ENCODE measurements around the gene HPCAL4.

DNA sequence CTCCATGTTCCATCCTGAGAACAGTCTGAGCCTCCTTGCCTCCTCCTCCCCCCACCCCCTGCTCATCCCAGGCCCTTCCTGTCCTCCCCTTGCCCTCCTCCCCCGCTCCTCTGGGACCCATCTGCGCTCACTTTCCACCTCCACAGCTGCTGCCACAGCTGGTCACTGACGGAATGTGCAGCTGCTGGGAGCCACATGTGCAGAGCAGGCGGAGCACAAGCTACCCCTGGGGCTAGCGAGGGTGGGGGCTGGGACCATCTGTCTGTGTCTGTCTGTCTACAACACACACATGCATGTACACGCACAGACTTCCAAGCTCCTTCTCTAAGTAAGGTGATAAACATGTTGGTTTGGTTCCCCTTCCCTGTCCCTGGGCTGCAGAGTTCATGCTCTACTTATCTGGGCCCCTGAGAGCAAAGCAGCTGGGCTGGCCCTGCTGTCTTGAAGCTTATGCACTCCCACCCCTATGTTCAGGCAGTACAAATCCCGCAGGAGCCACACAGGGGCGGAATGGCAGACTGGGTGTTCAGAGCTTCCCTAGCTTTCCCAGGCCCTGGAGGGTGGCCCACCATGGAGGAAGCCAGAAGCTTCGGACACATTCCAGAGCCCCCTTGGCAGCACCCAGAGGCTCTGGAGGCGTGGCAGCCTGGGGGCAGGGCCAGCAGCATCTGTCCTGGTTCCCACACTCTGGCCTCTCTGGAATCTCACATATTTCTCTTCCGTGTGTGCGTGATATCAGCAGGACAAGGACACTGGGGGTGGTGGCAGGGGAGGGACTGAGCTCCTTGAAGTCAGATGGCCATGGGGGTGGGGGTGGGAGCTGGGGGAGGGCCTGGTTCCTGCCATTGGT lies 44.8 kb downstream of the HPCAL4 start:
- TF ChIP-seq POLR2A (IDR thresholded peaks at IDR 0.05): peak in 2 of 3 donors; percentile 55 to 56
- TF ChIP-seq, protein P1, sequence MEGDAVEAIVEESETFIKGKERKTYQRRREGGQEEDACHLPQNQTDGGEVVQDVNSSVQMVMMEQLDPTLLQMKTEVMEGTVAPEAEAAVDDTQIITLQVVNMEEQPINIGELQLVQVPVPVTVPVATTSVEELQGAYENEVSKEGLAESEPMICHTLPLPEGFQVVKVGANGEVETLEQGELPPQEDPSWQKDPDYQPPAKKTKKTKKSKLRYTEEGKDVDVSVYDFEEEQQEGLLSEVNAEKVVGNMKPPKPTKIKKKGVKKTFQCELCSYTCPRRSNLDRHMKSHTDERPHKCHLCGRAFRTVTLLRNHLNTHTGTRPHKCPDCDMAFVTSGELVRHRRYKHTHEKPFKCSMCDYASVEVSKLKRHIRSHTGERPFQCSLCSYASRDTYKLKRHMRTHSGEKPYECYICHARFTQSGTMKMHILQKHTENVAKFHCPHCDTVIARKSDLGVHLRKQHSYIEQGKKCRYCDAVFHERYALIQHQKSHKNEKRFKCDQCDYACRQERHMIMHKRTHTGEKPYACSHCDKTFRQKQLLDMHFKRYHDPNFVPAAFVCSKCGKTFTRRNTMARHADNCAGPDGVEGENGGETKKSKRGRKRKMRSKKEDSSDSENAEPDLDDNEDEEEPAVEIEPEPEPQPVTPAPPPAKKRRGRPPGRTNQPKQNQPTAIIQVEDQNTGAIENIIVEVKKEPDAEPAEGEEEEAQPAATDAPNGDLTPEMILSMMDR (IDR thresholded peaks at IDR 0.05): peak in 1 of 7 experiments; percentile 8

All from body of pancreas (tissue), 4 donors.